Measurements from ENCODE around the gene CDH15.

CDH15 gene

GRCh38 chr16:89133457-89134127, 38.0 kb upstream of the CDH15 start:
- Histone ChIP-seq H3K27ac (ENCODE audit: low read depth, low read length) (no peak overlapping the region), H3K27me3 (ENCODE audit: low read length) (no peaks in the 10 kb centered on the region), H3K4me2 (ENCODE audit: low read depth, low read length, poor library complexity, severe bottlenecking) (no peak overlapping the region), H3F3A (ENCODE audit: insufficient read depth) (peaks cover 4% of the 10 kb centered on the region; the same call in 1 of the 2 replicates), H3K36me3 (ENCODE audit: low read length) (peaks cover 21% of the 10 kb centered on the region), H3K9me2 (replicated peaks; ENCODE audit: insufficient read depth, low read length) (no peaks in the 10 kb centered on the region), H3K9ac (ENCODE audit: low read length) (no peak overlapping the region), H3K4me3 (ENCODE audit: insufficient read depth, low read length, poor library complexity, severe bottlenecking) (no peak overlapping the region), H4K20me1 (ENCODE audit: low read depth, low read length) (no peaks in the 10 kb centered on the region), H3K9me3 (ENCODE audit: insufficient read depth, low read length) (no peaks in the 10 kb centered on the region), H3K79me2 (ENCODE audit: insufficient read depth, low read length) (peaks cover 33% of the 10 kb centered on the region), H2AFZ (ENCODE audit: low read depth, low read length, severe bottlenecking) (no peak overlapping the region)
- TF ChIP-seq CTCF (IDR thresholded peaks at IDR 0.05; ENCODE audit: insufficient read depth, low read length, poor library complexity, severe bottlenecking) (no peak), EZH2phosphoT487 (conservative IDR thresholded peaks at IDR 0.05; ENCODE audit: low read length) (no peak)

GRCh38 chr16:89134269-89134668, 37.3 kb upstream of the CDH15 start:
- no peaks in the 10 kb centered on the region for H4K20me1 ChIP-seq (ENCODE audit: low read depth, low read length)
- H3K79me2 ChIP-seq (ENCODE audit: insufficient read depth, low read length): peaks cover 30% of the 10 kb centered on the region
- TF ChIP-seq CTCF (IDR thresholded peaks at IDR 0.05; ENCODE audit: insufficient read depth, low read length, poor library complexity, severe bottlenecking): no peak
- peaks cover 3% of the 10 kb centered on the region; the same call in 1 of the 2 replicates for H3F3A ChIP-seq (ENCODE audit: insufficient read depth)
- H3K27me3 ChIP-seq (ENCODE audit: low read length): no peaks in the 10 kb centered on the region
- no peak overlapping the region for H3K9ac ChIP-seq (ENCODE audit: low read length)
- no peaks in the 10 kb centered on the region for H3K9me2 ChIP-seq (replicated peaks; ENCODE audit: insufficient read depth, low read length)
- H3K9me3 ChIP-seq (ENCODE audit: insufficient read depth, low read length): no peaks in the 10 kb centered on the region
- peaks cover 19% of the 10 kb centered on the region for H3K36me3 ChIP-seq (ENCODE audit: low read length)
- H3K27ac ChIP-seq (ENCODE audit: low read depth, low read length): no peak overlapping the region
- H3K4me2 ChIP-seq (ENCODE audit: low read depth, low read length, poor library complexity, severe bottlenecking): no peak overlapping the region
- no peak overlapping the region for H2AFZ ChIP-seq (ENCODE audit: low read depth, low read length, severe bottlenecking)
- H3K4me3 ChIP-seq (ENCODE audit: insufficient read depth, low read length, poor library complexity, severe bottlenecking): no peak overlapping the region

- Histone ChIP-seq H3K79me2 (ENCODE audit: insufficient read depth, low read length) (peaks cover 25% of the 10 kb centered on the region), H3K36me3 (ENCODE audit: low read length) (peaks cover 11% of the 10 kb centered on the region; the same call in 1 of the 2 replicates), H3K9ac (ENCODE audit: low read length) (no peak overlapping the region), H4K20me1 (ENCODE audit: low read depth, low read length) (no peaks in the 10 kb centered on the region), H3K9me3 (ENCODE audit: insufficient read depth, low read length) (no peaks in the 10 kb centered on the region), H3K27me3 (ENCODE audit: low read length) (no peaks in the 10 kb centered on the region), H3F3A (ENCODE audit: insufficient read depth) (no peaks in the 10 kb centered on the region), H3K27ac (ENCODE audit: low read depth, low read length) (no peak overlapping the region), H3K9me2 (replicated peaks; ENCODE audit: insufficient read depth, low read length) (no peaks in the 10 kb centered on the region), H3K4me2 (ENCODE audit: low read depth, low read length, poor library complexity, severe bottlenecking) (no peak overlapping the region), H3K4me3 (ENCODE audit: insufficient read depth, low read length, poor library complexity, severe bottlenecking) (no peak overlapping the region), H2AFZ (ENCODE audit: low read depth, low read length, severe bottlenecking) (no peak overlapping the region)
- no peak for TF ChIP-seq CTCF (IDR thresholded peaks at IDR 0.05; ENCODE audit: insufficient read depth, low read length, poor library complexity, severe bottlenecking)
- TF ChIP-seq EZH2phosphoT487 (conservative IDR thresholded peaks at IDR 0.05; ENCODE audit: low read length): no peak
These were observed 36.4 kb upstream of the CDH15 start for GRCh38 chr16:89135166-89135565.

All from SU-DHL-6 (cell line).